Measurements from ENCODE around the gene SEL1L.

DNA sequence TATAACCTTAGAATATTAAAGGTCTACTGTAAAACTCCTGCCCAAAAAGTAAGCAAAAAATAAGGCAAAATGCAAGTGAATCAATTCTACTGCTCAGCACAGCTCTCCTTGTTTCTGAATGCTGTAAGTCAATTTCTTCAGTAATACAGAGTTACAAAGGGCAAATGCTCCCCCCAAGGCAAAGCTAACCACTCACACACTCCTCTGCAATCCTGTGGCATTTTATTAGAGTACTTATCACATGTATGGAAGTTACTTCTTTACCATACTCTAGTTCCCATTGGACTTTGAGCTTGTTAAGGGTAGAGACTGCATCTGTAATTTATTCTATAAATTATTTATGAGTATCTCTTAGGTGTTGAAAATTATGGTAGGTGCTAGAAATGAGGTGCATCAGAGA is 27.2 kb downstream of the SEL1L start:
- TF ChIP-seq, protein P1, sequence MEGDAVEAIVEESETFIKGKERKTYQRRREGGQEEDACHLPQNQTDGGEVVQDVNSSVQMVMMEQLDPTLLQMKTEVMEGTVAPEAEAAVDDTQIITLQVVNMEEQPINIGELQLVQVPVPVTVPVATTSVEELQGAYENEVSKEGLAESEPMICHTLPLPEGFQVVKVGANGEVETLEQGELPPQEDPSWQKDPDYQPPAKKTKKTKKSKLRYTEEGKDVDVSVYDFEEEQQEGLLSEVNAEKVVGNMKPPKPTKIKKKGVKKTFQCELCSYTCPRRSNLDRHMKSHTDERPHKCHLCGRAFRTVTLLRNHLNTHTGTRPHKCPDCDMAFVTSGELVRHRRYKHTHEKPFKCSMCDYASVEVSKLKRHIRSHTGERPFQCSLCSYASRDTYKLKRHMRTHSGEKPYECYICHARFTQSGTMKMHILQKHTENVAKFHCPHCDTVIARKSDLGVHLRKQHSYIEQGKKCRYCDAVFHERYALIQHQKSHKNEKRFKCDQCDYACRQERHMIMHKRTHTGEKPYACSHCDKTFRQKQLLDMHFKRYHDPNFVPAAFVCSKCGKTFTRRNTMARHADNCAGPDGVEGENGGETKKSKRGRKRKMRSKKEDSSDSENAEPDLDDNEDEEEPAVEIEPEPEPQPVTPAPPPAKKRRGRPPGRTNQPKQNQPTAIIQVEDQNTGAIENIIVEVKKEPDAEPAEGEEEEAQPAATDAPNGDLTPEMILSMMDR (IDR thresholded peaks at IDR 0.05), result no peak
- TF ChIP-seq POLR2A (IDR thresholded peaks at IDR 0.05), result no peak

Data from Peyer's patch (tissue), 4 donors.